ENCODE results near the gene N4BP2L2.

DNA sequence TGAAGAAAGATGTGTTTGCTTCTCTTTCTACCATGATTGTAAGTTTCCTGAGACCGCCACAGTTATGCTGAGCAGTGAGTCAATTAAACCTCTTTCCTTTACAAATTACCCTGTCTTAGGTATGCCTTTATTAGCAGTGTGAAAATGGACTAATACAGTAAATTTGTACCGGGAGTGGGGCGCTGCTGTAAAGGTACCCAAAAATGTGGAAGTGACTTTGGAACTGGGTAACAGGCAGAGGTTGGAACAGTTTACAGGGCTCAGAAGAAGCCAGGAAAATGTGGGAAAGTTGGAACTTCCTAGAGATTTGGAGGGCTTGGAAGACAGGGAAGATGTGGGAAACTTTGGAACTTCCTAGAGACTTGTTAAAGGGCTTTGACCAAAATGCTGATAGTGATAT, 38.4 kb upstream of the N4BP2L2 start:
- TF ChIP-seq ELF2 (CRISPR knock-in tag; IDR thresholded peaks at IDR 0.05): no peak
- TF ChIP-seq, protein P1, sequence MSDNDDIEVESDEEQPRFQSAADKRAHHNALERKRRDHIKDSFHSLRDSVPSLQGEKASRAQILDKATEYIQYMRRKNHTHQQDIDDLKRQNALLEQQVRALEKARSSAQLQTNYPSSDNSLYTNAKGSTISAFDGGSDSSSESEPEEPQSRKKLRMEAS (CRISPR knock-in tag; IDR thresholded peaks at IDR 0.05): no peak
- no peak for TF ChIP-seq TRIM24 (IDR thresholded peaks at IDR 0.05)
- TF ChIP-seq CSDE1 (IDR thresholded peaks at IDR 0.05): no peak
- no peak for TF ChIP-seq POLR2A (conservative IDR thresholded peaks at IDR 0.05)
- TF ChIP-seq RCOR1 (IDR thresholded peaks at IDR 0.05; ENCODE audit: borderline replicate concordance in 1 of 2, low read depth in 2 of 2, low read length in 2 of 2): no peak
- TF ChIP-seq, protein P2, sequence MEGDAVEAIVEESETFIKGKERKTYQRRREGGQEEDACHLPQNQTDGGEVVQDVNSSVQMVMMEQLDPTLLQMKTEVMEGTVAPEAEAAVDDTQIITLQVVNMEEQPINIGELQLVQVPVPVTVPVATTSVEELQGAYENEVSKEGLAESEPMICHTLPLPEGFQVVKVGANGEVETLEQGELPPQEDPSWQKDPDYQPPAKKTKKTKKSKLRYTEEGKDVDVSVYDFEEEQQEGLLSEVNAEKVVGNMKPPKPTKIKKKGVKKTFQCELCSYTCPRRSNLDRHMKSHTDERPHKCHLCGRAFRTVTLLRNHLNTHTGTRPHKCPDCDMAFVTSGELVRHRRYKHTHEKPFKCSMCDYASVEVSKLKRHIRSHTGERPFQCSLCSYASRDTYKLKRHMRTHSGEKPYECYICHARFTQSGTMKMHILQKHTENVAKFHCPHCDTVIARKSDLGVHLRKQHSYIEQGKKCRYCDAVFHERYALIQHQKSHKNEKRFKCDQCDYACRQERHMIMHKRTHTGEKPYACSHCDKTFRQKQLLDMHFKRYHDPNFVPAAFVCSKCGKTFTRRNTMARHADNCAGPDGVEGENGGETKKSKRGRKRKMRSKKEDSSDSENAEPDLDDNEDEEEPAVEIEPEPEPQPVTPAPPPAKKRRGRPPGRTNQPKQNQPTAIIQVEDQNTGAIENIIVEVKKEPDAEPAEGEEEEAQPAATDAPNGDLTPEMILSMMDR (IDR thresholded peaks at IDR 0.05 in 2 of 3, conservative IDR thresholded peaks at IDR 0.05 in 1 of 3; ENCODE audit: insufficient read depth in 2 of 3, low read depth in 1 of 3, low read length in 3 of 3): no peak
- TF ChIP-seq GABPA (tag; conservative IDR thresholded peaks at IDR 0.05; ENCODE audit: low read depth): no peak
- no peak for TF ChIP-seq SP1 (CRISPR knock-in tag; IDR thresholded peaks at IDR 0.05)
- TF ChIP-seq EHMT2 (IDR thresholded peaks at IDR 0.05): no peak
